IPS-NIHi7 (cell line): ENCODE data around the gene ITGA3.

Source experiments
- DNase-seq: peaks from one replicate; pipeline ENCODE4 v3.0.0; 2012; ENCODE audit warnings: mixed read lengths; ENCODE audit errors: extremely low spot score

ITGA3 gene

DNA sequence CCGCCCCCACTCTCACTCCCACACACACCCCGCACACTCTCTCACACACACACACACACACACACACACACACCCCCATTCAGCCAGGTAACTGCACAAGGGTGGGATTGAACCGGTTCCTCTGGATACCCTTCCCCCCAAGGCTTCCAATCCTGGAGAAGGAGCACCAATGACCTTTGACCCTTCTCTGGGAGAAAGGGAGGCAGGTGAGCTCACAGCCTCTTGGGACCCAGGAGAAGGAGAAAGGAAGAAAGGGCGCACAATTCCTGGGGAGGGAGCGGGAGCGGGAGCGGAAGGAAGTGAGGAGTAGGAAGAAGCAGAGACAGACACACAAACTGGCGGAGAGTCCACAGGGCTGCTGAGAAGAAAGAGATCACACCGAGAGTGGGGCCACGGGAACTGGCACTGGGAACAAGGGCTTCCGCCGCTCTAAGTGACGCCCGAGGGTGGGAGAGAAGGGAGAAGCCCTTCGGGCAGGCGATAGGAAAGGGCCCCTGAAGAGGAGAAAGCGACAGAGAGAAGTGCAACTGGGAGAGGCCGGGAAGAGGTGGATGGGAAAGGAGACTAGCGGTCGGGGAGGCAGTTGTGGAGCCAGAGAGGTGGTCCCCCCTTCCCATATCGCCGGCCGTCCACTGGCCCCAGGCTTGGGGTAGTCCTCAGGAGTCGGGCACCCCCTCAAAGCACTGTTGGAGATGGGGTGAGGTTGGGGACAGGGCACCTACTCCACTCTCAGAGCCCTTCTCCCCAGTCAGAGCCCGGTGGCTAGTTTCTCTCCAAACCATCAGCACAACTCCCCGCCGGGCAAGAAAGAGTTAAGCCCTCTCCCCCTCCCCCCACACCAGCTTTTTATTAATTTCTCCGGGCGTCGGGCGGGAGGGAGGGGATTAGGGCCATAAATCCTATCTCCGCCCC is 72.8 kb downstream of the ITGA3 start:
- DNase-seq: peak; percentile 63

DNA sequence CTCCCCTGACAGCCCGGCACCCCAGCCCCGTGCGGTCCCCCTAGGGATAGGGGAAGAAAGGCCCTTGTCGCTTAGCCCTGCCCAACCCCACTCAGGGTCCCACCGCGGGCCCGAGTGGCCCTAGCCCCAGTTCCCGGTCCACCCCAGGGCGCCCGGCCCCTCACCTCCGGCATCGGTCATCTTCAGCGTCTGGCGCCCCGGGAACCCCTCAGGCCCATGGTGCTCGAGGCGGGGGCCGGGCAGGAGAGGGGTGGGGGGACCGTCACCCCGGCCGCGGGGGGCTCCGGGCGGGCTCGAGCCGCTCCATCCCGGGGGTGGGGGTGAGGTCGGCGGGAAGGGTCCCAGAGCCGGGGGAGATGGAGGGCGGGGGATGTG is 73.4 kb downstream of the ITGA3 start:
- DNase-seq: no peak

DNA sequence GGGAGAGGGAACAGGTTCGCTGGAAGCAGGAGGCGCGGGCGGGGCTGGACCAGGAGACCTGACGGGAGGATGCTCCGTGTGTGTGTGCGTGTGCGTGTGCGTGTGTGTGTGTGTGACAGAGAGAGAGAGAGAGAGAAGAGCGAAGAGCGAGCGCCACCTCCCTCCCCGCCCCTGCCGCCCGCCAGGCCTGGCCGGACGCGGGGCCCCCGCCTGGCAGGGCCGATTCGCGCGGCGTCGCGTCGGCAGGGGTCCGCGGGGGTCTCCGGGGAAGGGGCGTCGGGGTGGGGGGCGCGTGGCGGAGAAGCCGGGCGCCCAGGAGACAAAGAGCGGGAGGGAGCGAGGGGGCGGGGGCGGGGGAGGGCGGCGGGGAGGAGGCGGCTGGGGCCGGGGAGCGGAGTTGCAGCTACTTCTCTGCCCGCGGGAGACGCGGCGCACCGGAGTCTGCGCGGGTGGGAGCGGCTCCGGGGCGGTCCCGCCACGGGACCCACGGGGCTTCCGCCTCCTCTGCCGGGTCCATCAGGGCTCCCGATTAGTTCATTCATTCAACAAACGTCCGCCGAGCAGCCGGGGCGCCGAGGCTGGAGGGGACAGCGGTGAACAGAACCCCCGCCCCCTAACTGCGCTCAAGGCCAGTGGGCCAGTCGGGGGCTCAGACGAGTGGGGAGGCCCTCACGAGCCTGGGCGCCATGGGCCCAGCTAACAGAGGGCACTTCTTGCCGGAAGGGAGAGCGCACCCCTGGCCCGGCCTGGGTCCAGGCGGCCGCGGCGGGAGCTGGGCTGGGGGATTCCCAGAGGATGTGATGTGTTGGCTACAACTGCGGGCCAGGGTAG is 74.0 kb downstream of the ITGA3 start, which contains the start of gene SAMD14:
Gene SAMD14 (minus strand): TSS at position 433 of the 831 bp plus-strand sequence. CDS start 5,201 bp downstream, outside the sequence.
- DNase-seq: no peak

DNA sequence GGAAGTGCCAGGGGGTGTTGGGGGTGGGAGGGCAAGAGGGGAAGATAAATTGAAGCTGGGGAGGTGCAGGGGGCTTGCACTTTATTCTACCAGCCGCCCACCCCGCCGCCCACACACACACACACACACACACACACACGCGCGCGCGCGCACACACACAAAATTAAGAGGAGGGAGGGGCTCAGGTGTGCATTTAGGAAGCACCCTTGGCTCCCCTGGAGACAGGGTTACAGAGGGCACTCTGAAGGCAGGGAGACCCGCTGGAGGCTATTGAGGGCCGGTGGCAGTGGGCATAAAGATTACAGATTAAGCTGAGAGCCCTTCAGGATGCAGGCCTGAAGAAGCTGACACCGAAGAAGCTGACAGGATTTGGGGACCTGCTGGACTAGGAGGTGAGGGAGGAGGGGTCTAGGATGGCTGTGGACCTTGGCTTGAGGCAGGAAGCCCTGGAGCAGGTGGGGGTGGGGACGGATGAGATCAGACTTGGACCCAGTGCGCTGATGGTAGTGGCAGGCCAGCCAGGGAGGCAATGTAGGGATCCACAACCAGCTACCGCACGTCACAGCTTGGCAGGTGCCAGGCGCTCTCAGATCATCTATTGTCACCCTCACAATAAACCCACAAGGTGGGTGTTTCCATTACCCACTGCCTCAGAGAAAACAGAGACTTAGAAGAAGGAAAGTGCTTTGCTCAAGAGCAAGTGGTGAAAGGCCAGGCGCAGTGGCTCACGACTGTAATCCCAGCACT is 74.8 kb downstream of the ITGA3 start:
- peak; percentile 53 for DNase-seq

DNA sequence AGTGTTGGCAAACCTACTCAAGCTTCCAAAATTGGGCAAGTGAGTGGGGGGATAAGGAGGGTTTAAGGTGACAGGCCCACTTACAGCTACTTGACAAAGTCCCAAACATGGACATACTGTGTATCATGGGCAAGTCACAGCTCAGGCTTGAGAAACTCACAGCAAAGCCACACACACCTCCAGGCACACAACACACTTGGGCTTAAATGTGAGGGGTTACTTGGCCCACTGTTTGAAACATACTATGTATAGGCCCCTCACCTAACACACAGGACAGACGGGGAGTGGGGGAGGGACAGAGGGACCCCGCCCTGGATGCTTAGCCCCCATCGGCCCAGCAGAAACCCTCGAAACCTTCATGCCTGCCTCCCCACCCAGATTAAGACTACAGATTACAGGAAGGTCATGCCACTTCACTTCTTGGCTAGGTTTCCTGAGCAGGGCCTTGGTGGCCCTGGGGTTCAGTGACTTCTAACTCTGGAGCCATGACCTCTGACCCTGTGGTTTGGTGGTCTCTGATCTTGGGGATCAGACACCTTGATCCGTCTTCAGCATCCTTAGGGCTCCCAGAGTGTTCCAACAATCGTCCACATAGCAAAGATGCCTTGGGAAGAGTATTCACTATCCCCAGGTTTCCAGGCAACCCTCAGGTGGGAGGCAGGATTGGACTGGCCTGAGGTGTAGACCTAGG is 76.3 kb downstream of the ITGA3 start:
- DNase-seq: no peak

DNA sequence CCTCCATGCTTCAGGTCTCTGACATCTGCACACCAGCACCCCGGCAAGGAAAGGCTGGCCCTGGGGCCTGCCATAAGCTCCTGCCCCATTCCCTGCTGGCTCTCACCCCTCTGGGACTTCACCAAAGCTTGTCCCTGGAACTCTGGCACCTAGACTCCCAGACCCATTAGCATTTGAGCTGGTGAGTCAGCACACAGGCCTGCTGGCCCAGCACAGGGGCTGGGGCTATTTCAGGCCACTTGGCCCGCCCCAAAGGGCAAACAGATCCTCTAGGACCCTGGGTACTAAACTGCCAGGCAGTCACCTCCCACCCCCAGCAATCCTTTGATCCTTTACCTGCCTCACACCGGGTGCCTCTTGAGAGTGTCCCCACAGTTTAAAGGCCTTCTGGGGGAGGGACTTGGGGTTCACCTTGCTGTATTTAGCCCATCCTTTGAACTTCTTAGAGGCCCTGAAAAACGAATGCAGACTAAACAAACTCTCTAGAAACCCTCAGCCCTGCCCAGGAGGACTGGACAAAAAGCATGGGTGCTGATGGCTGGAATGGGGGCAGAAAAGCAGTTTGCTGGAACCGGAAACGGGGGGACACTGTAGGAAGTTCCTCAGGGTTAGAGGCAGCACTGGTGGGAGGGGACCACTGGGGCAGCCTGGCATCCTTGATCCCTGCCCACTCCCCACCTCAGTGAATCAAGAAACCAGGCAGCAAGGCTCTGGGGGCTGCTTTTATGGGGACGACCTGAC is 77.3 kb downstream of the ITGA3 start:
- peak; percentile 67 for DNase-seq

DNA sequence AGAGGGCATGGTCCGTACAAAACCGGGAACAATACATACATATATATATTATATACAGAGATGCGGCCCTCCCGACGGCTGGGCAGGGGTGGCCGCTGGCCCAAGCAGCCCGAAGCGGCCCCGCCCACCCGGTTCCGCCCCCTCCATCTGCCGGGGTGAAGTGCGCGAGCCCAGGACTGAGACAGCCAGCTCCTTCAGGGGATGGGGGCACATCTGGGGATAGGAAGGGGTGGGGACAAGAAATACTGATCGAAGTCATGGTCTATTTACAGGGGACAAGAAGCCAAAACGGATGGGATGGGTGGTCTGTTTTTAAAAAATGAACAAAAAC is 77.8 kb downstream of the ITGA3 start:
- DNase-seq: no peak

DNA sequence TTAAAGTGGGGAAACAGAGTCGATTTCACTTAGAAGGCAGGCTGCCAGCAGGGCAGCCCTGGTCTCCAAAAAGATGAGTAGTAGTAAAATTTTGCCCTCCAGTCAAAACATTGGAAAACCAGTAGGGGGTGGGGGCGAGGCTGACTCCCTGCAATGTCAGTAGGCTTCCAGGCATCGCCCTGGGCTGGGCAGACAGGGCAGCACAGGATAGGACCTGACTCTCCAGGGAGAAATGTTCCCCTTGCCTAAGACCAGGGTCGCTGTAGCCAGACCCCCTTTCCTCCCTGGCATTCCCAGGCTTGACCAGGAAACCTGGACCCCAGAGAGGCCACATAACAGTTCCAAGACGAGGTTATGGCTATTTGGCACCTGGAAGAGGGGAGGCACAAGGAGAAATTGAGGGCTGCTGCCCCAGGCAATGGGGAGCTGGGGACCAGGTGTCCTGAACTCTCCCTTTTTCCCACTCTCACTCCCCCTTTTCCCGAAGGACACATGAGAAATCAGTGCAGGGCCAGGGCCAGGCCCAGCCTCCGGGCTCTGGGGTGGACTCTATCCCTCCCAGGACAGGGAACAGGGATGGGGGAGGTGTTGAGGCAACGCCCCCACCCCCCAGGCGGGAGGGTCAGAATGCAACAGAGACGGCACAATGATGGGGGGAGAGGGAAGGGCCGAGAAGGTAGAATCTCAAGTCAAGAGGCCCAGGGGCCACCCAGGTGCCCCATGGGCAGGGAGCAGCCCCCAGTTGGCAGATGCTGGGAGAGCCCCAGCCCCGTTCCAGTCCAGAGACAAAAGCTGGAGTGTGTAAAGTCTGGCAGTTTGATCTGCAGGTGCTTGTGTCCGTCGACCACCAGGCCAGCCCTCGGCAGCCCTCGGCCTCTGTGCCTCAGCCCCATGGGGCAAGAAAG is 78.5 kb downstream of the ITGA3 start:
- no peak for DNase-seq

DNA sequence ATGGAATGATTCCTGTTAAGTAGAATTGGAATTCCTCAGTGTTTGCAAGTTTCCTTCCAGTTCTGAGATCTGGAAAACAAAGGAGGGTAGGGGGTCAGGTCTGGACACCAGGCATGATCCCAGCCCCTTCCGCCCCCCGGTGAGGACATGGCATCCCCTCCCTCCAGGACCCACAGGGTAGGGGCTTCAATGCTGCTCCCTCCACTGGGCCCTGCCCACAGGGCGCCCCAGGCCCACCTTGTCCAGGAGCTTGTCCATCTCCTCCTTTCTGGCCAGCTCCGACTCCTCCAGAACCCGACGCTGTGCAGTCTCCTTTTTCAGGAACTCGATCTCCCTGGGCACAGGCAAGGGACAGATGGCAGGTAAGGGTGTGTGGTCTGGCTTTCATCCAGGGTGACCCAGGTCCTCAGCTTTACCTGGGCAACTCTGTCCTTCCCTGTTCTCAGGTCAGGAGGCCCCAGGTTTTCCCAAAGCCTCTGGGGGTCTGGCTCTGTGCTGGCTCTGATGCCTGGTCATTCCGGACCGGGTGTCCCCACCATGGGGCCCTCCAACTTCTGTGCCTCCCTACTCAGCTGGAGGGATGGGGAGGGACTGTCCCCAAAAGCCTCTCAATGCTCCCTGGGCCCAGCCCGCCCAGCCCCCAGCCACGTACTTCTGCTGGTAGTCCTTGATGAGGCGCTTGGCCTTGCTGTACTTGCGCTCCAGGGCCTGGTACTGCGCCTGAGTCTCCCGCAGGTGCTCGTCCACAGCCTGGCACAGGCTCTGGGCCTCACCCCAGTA is 79.6 kb downstream of the ITGA3 start:
- DNase-seq: no peak

DNA sequence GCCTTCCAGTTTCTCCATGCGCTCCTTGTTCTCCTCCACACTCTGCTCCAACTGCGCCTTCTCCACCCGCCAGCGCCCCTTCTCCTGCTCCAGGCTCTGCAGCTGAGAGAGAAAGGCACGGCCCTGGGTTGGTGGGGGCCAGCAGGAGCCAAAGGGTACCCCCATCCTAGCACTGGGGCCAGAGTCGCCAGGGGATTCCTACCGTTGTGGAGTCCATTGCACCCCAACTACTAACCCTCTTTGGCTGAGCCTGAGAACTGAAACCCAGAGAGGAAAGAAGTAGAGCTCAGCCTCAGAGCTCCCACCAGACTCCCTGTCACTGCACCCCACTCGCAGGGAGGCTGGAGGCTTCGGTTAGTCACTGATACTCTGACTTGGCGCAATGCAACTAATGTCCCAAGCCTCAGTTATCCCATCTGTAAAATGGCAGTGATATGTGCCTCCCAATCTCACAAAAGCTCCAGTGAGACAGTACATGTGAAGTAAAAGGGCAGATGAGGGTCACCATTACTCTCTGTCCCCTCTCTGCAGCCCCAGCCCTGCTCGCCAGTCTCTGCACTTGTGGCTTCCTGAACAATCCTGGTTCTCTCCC is 80.3 kb downstream of the ITGA3 start:
- DNase-seq: no peak

DNA sequence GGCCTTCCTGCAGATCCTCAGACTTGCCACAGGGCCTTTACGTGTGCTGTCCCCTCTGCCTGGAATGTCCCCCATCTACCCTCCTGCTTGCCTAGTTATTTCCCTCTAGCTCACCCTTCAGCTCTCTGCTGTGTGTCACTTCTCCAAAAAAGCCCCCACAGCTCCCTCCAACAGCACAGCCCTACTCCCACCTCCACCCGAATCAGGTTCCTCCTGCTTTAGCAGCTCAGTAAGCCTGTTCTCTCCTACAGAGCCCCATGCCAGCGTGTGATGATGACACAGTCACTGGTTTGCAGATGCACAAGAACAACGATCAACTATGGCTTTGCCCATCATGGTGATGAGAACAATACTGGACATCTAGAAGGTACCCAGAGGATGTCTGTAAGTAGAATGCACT is 81.1 kb downstream of the ITGA3 start:
- no peak for DNase-seq

DNA sequence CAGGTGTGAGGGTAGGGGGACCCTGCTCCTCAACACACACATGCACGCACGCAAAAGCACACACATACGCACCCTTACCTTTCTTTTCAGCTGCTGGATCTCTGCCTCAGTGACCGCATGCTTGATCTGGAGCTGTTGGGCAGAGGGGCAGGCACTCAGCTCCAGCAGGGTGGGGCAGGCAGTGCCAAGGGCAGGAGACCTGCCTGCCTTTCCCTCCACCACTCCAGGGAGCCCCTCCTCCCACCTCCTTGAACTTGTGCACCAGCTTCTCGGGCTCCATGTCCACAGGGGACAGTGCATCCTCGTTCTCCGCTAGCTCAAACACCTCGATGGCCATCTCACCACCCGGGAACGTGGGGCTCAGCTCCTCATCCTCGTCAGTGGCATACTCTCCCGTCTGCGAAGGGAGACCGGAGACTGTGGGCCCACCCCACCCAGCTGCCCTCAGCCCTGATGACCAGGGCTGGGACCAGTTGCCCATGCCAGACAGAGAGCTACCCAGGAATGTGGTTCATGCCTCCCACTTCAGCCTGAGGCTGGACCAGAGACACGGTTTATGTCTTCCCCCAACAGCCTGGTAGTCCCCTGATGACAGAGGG is 83.4 kb downstream of the ITGA3 start:
- DNase-seq: no peak
